ENCODE data around the gene PILRA. TPM values are rescaled to one million over a fixed set of nuclear protein-coding genes. Genes with fewer than 3 reads are reported as not detected.
A peak's percentile ranks its signal among the peaks of the same experiment; 100 is the strongest.
"Not testable (repeated sequence)": the region's sequence is repeated elsewhere in the genome, so short reads cannot be mapped to it uniquely, and the experiment has no call there.

Gene PILRA
- total RNA-seq, 1 experiment from 2014 or later: not detected

DNA sequence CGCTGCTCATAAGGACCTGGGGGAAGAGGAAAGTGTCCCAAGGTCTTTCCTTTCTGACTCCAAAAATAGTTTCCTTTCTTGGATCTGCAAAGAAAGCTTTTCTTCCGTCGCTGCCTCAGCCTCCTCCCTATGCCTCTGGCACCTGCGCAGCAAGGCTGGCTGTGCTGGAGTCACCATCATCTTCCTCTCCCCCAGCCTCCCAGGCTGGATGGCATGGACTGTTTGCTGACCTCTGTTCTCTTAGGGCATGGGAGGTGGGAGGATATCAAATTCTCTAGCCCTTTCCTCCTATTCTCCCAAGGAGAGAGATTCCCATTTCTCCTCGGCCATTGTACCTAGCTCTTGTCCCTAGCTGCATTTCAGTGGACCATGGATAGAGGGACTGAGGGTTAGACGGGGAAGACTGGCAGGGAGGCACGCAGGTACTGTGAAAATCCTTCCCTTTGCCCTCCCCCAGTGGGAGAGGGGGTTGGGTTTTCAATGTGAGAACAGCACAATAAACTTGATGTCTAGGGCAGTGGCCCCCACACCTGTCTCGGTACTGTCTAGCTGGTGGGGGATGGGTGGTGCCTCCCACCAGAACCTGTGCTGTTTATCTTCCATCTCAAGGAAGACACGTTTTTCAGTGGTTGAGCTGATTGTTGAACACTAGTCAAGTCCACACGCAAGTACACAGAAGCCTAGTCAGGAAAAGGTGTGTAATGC, 60.5 kb downstream of the PILRA start:
- no peak for DNase-seq (ENCODE audit: low spot score)

DNA sequence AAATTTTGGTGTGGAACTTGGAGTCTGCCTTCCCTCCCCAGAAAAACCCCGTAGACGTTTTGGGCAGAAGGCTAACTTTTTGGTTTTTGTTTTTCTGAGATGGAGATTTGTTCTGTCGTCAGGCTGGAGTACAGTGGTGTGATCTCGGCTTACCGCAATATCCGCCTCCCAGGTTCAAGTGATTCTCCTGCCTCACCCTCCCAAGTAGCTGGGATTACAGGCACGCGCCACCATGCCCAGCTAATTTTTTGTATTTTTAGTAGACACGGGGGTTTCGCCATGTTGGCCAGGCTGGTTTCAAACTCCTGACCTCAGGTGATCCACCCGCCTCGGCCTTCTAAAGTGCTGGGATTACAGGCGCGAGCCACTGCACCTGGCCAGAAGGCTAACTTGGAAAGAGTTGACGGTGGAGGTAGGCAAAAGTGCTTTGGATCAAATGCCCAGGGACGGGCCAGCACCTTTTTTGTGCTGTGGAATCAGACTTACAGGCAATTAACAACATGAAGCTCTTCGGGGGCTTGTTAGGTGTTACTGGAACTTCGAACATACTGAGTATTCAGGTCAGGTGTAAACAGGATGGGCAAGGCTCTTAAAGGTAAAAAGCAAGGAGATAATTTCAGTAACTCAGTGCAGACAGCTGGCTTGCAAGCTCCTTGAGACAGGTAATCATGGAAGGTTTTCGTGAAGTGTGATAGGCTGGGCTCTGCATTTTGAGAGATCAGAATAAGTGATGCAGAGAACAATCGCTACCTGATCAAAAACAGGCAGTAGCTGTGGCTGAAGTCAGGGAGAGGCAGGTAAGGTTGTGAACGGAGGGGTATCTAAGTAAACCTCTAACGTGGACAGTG, 61.2 kb downstream of the PILRA start:
- no peak for DNase-seq (ENCODE audit: low spot score)

DNA sequence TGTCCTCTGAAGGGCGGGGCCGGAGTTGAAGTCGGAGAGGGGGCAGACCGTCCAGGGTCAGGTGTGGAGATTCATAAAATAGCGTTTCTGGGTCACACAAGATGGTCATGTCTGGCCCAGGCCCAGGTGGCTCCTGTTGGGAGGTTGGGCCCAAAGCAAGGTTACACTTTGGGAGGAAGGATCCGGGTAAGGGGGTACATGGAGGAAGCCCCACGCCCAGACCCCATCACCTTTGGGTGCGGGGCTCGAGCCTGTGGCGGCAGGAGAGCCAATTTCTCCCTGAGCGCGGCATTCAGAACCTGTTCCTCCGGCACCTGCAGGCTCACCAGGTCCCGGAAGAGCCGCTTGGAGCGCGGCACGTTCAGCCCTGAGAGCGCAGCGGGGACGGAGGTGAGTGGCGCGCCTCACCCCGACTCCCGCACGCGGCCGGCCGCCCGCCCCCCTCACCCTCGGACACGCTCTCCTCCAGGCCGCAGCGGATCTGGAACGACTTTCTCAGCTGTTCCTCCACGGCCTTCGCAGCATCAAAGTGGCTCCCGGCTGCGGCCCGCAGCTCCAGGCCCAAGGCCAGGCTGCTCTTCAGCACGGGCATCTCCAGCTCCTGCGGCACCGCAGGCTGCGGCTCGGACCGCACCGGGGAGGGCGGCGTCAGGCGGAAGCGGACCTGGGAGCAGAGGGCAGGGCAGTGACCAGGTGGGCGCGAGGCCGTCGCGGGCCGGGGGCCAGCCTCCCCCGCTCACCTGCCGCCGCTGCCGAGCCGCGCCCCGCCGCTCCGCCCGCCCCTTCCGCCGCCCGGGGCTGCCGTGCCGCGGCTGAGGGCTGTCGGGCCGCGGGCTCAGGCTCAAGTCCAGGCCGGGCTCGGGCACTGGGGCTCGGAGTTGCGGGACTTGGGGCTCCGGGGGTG, 62.4 kb downstream of the PILRA start:
- DNase-seq (ENCODE audit: low spot score): peak; percentile 13

DNA sequence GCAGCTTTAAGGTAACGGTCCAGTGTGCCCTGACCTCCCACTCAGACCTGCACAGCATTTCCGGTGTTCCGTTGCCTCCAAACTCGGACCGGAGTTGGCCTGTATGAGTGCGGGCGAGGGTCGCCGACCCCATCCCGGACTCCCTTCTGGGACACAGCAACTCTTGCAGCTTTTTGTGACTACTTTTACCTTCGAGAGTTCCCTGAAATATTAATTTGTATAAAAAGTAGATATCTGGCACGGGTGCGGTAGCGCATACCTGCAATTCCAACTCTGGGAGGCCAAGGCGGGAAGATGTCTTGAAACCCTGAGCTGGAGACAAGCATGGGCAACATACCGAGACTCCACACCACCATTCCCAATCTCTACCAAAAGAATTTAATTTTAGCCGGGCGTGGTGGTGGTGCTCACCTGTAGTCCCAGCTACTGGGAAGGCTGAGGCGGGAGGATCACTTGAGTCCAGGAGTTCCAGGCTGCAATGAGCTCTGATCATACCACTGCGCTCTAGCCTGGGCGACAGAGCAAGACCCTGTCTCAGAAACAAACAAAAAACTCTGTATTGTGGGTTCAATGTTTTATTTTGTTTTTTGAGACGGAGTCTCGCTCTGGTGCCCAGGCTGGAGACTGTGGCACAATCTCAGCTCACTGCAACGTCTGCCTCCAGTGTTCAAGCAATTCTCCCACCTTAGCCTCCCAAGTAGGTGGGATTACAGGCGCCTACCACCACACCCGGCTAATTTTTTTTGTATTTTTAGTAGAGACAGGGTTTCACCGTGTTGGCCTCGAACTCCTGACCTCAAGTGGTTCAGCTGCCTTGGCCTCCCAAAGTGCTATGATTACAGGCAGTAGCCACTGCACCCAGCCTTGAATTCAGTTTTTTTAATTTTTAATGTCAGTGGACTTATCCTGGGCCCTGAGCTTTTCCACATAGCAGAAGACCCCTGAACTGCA, 64.1 kb downstream of the PILRA start:
- no peak for DNase-seq (ENCODE audit: low spot score)

DNA sequence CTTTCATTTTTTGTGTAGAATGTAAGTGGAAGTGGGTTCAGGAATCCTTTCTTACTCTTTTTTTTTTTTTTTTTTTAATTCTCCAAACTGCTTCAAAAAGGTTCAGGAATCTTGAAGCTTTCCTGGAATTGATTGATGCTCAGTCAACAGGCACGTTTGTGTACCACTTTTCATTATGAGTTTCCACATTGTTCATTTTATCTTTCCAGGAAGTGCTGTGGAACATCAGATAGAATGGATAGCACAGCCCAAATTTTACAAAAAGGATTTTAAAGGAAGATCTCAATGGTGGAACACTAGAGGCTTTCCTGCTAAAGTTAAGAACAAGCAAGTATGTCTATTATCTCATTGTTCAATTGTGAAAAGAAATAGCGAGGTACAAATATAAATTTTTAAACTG, 64.9 kb downstream of the PILRA start:
- no peak for DNase-seq (ENCODE audit: low spot score)

DNA sequence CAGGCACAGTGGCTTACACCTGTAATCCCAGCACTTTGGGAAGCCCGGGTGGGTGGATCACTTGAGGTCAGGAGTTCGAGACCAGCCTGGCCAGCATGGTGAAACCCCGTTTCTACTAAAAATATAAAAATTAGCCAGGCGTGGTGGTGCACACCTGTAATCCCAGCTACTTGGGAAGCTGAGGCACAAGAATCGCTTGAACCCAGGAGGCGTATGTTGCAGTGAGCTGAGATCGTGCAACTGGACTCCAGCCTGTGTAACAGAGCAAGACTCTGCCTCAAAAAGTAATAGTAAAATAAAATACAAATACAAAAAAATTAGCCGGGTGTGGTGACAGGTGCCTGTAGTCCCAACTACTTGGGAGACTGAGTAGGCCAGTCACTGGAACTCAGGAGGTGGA, 65.4 kb downstream of the PILRA start:
- not testable (repeated sequence) for DNase-seq (ENCODE audit: low spot score)

DNA sequence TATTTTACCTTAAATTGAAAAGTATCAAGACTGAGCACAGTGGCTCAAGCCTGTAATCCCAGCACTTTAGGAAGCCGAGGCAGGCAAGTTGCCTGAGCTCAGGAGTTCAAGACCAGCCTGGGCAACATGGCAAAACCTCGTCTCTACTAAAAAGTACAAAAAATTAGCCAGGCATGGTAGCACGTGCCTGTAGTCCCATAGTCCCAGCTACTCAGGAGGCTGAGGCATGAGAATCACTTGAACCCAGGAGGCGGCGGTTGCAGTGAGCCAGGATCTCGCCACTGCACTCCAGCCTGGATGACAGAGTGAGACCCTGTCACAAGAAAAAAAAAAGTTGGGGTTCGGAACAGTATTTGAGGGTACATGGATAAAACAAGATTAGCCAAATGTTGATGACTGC, 66.0 kb downstream of the PILRA start:
- not testable (repeated sequence) for DNase-seq (ENCODE audit: low spot score)

DNA sequence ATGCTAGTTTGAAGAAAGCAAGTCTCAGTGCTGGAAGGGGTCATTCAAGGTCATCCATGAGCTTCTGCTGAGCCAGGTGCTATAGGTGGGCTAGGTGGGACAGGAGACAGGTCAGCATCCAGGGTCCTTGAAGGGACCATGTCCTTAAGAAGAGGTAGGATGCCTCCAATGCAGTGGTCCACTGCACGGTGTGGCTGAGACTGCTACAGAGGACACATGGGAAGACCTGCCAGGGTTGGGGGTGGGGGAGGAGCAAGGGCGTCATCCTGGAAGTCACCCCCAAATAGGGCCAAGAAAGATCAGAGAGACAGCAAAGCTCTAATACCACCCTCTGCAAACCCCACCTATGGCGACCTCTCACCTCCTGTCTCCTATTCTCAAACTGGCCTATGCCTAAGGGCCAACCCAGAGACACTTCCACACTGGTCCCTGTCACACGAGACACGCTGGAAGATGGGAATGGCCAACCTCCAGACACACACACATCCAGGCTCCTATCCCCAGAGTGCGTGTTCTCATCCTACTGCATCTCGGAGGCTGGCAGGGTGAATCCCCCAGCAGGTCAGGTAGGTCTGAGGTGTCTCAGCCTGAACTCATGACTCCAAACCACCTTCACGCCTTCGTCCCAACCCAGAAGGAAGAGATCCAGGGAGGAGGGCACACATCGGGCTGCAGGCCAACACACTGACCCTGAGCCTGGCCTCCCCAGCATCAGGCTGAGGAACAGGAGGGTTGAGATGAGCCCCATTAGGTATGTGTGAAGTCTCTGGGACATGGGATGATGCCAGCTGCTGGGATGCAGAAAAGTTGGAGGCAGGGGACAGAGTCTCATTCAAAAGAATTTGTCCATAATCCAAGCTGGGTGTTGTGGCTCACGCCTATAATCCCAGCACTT, 68.6 kb downstream of the PILRA start:
- DNase-seq (ENCODE audit: low spot score): no peak

DNA sequence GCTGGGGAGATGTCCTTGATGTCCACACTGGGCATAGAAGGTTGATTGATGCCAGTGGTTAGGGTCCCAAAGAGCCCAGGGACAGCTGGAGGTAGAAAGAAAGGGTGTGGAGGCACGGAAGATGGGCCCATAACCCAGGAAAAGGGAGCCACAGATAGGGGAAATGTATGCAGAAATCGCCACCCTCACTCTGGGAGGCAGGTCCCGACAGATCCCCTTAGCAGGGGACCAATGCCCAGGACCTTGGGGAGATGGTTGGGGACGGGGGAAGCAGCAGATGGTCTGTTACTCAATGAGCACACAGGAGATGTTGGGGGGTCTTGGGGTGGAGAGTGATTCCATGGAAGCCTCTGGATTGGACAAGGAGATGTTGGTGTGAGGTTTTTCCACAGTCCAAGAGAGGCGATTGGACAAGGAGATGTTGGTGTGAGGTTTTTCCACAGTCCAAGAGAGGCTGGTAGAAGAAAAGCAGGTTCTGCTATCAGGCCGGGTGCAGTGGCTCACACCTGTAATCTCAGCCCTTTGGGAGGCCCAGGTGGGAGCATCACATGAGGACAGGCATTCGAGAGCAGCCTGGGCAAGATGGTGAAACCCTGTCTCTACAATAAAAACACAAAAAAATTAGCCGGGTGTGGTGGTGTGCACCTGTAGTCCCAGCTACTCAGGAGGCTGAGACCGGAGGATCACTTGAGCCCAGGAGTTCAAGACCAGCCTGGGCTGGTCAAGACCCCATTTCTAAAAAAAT, 70.0 kb downstream of the PILRA start:
- DNase-seq (ENCODE audit: low spot score): no peak

DNA sequence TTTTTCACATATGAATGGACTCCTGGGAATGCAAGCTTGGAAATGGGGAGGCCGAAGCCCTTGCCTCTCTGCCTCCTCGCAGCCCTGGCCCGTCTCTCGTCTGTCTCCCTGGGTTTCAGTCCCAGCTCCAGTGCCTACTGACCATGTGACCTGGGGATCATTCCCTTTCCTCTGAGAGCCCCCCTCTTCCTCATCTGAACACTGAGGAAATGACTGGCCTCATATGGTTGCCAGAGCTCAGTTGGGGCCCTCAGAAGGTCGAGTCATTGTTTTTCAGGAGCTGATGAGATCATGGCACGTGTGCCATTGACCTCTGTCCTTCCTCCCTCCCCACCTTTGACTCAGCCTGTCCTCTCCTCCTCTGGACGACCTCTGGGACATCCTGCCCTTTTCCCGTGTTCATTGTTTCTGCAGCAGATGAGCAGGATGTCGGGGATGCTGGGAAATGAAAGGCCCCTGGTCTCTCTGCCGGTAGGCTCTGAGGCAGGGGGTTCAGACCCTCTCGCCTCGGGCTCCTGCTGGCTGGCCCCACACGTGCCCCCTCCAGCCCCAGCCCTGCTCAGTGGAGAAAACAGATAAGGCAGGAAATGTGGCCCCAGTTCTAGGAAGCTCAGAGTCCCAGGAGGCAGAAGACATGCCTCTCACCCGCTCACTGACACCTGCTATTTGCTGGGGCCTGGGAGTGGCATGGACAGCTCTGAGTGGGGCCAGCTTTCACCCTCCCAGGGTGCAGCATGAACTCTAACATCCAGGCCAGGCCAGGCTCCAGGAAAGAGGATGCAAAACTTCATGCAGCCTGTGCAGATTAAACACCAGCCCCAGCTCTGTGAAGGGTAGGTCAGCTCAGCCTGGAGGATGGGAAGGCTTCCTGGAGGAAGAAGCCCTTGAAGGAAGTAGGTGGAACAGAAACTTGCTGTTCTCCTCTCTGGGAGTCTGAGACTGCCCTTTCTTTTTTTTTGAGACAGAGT, 71.3 kb downstream of the PILRA start:
- DNase-seq (ENCODE audit: low spot score): peak; percentile 80

DNA sequence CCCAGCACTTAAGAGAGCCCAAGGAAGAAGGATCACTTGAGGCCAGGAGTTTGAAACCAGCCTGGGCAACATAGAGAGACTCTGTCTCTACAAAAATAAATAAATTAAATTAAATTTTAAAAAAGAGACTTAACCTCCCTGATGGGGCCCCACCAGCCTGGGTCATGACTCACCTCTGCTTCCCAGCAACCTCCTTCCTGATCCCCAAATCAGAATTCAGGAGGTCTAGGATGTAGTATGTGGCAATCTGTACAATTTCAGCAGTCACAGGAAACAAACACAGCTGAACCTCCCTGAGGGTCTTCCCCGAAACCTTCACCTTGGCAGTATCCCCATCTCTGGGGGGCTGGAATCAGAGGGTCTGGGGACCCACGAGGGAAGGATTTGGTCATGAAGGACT, 72.8 kb downstream of the PILRA start:
- peak; percentile 33 for DNase-seq (ENCODE audit: low spot score)

DNA sequence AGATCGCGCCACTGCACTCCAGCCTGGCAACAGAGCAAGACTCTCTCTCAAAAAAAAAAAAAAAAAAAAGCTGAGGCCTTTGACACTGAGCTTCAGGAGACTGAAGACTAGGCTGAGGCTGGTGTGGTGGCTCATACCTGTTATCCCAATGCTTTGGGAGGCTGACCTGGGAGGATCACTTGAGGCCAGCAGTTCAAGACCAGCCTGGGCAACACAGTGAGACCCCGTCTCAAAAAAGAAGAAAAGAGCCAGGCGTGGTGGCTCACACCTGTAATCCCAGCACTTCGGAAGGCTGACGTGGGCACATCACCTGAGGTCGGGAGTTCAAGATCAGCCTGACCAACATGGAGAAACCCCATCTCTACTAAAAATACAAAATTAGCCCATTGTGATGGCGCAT, 74.1 kb downstream of the PILRA start:
- DNase-seq (ENCODE audit: low spot score): not testable (repeated sequence)

DNA sequence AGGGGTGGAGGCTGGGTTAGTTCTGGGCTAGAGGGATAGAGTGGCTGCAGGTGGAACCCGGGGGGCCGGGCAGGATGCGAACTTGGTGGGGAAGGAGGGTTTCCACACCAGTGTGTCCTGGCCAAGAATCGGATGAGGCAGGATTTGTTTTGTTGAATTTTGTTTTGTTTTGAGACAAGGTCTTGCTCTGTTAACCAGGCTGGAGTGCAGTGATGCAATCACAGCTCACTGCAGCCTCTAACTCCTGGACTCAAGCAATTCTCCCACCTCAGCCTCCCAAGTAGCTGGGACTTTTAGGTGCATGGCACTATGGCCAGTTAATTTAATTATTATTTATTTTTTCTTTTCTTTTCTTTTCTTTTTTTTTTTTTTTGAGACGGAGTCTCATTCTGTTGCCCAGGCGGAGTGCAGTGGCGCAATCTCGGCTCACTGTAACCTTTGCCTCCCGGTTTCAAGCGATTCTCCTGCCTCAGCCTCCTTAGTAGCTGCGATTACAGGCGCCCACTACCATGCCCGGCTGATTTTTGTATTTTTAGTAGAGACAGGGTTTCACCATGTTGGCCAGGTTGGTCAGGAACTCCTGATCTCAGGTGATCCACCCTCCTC, 76.0 kb downstream of the PILRA start:
- DNase-seq (ENCODE audit: low spot score): no peak
